Measurements from ENCODE around the gene WWOX.

The WWOX gene

GRCh38 chr16:78628461-78629045, 529.1 kb downstream of the WWOX start:
- peak; percentile 17 for DNase-seq

GRCh38 chr16:78629173-78629572, 529.7 kb downstream of the WWOX start:
- DNase-seq, result peak; percentile 31

GRCh38 chr16:78630102-78630501, 530.6 kb downstream of the WWOX start:
- DNase-seq, result no peak

- DNase-seq, result no peak
Observed at GRCh38 chr16:78633551-78633950, 534.1 kb downstream of the WWOX start.

GRCh38 chr16:78635807-78636206, 536.4 kb downstream of the WWOX start:
- no peak for DNase-seq

GRCh38 chr16:78638371-78638770, 538.9 kb downstream of the WWOX start:
- no peak for DNase-seq

- DNase-seq, result no peak
Observed at GRCh38 chr16:78639775-78640174, 540.3 kb downstream of the WWOX start.

GRCh38 chr16:78640886-78641285, 541.4 kb downstream of the WWOX start:
- DNase-seq, result no peak

GRCh38 chr16:78641433-78641832, 542.0 kb downstream of the WWOX start:
- no peak for DNase-seq

GRCh38 chr16:78642621-78643285, 543.3 kb downstream of the WWOX start:
- DNase-seq, result no peak

- no peak for DNase-seq
Observed at GRCh38 chr16:78645657-78646056, 546.2 kb downstream of the WWOX start.

GRCh38 chr16:78647019-78647418, 547.6 kb downstream of the WWOX start:
- no peak for DNase-seq

GRCh38 chr16:78647491-78647890, 548.0 kb downstream of the WWOX start:
- no peak for DNase-seq

GRCh38 chr16:78648517-78648916, 549.1 kb downstream of the WWOX start:
- DNase-seq, result no peak

GRCh38 chr16:78650339-78651074, 551.1 kb downstream of the WWOX start:
- no peak for DNase-seq

- no peak for DNase-seq
Observed at GRCh38 chr16:78654929-78655328, 555.5 kb downstream of the WWOX start.

GRCh38 chr16:78655331-78656113, 556.1 kb downstream of the WWOX start:
- DNase-seq, result no peak

- DNase-seq, result no peak
Observed at GRCh38 chr16:78656887-78657286, 557.4 kb downstream of the WWOX start.

- no peak for DNase-seq
Observed at GRCh38 chr16:78659216-78659615, 559.8 kb downstream of the WWOX start.

GRCh38 chr16:78659668-78660217, 560.3 kb downstream of the WWOX start:
- no peak for DNase-seq

GRCh38 chr16:78660795-78661194, 561.3 kb downstream of the WWOX start:
- no peak for DNase-seq

GRCh38 chr16:78663690-78664089, 564.2 kb downstream of the WWOX start:
- DNase-seq, result no peak
